IMR-90 (cell line): ENCODE data around the gene MT3. TPM values are rescaled to one million over a fixed set of nuclear protein-coding genes. Genes with fewer than 3 reads are reported as not detected.

Experiments
- ELK1 ChIP-seq: fragments of 150-350 bp; IDR thresholded peaks from 2 replicates; pipeline ENCODE4 v1.6.1; 2016; ENCODE audit warnings: low read depth, mild to moderate bottlenecking, low read length, moderate library complexity, borderline replicate concordance
- polyA plus RNA-seq, 3 experiments: library from polyadenylated mRNA; depleted of rRNA; stranded (reverse); fragments of >200 nt; gene quantifications; 2 replicates each; pipeline ENCODE4 v1.2.3, GENCODE V29; 2012; ENCODE audit warnings: low replicate concordance in 1 of 3
- total RNA-seq: library from RNA; depleted of rRNA; stranded (reverse); fragments of >200 nt; gene quantifications from 2 replicates; pipeline ENCODE4 v1.2.3, GENCODE V29; 2012

The MT3 gene
- total and polyA plus RNA-seq, 2 of the 4 experiments (the other 2 are of a cell fraction), result 0.62 TPM; not detected in 1

DNA sequence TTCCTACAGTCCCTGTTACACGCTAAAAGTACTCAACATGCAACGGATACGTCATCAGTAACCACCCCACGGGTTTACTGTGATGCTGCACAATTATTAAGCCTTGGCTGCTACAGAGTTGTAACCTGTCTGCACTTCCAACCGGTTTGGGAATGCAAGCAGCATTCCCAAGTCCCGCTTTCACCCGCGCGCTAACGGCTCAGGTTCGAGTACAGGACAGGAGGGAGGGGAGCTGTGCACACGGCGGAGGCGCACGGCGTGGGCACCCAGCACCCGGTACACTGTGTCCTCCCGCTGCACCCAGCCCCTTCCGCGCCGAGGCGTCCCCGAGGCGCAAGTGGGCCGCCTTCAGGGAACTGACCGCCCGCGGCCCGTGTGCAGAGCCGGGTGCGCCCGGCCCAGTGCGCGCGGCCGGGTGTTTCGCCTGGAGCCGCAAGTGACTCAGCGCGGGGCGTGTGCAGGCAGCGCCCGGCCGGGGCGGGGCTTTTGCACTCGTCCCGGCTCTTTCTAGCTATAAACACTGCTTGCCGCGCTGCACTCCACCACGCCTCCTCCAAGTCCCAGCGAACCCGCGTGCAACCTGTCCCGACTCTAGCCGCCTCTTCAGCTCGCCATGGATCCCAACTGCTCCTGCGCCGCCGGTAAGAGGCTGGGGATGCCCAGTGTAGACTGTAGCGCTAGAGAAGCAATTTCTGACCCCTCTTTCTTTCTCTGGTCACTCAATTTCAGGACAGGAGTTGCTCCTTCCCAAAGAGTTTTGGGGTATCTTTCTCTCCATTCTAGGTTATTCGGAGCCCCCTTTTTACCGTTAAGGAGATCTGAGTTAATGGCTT lies 18.9 kb downstream of the MT3 start, which contains the start of gene MT2A (continued):
- no peak for TF ChIP-seq ELK1
